Smooth muscle cell (in vitro differentiated cells): ENCODE data around the gene NUB1. TPM values are rescaled to one million over a fixed set of nuclear protein-coding genes. Genes with fewer than 3 reads are reported as not detected.

ENCODE experiments used
- DNase-seq: peaks from one replicate; lab custom pipeline; 2025; ENCODE audit not compliant: unreplicated experiment; lab: John Stamatoyannopoulos, UW
- H2AFZ ChIP-seq: fragments of 200-600 bp; sonication (generic); 2 replicates; pipeline ENCODE4 v1.6.0; 2016; ENCODE audit warnings: antibody characterized with exemption, low read depth, mild to moderate bottlenecking
- H3F3A ChIP-seq: fragments of 200-600 bp; sonication (generic); 2 replicates; pipeline ENCODE4 v1.6.0; 2017; ENCODE audit warnings: antibody characterized with exemption, low read depth
- H3K27ac ChIP-seq: fragments of 200-600 bp; sonication (generic); 2 replicates; pipeline ENCODE4 v1.5.1; 2016; ENCODE audit warnings: low read depth, mild to moderate bottlenecking
- H3K27me3 ChIP-seq: fragments of 200-600 bp; sonication (generic); 2 replicates; pipeline ENCODE4 v1.6.1; 2016; ENCODE audit warnings: low read depth, mild to moderate bottlenecking
- H3K36me3 ChIP-seq: fragments of 200-600 bp; sonication (generic); 2 replicates; pipeline ENCODE4 v1.5.1; 2016; ENCODE audit warnings: low read depth
- H3K4me1 ChIP-seq: fragments of 200-600 bp; sonication (generic); 2 replicates; pipeline ENCODE4 v1.5.1; 2016; ENCODE audit warnings: low read depth
- H3K4me2 ChIP-seq: fragments of 200-600 bp; sonication (generic); 2 replicates; pipeline ENCODE4 v1.6.0; 2016; ENCODE audit warnings: mild to moderate bottlenecking
- H3K4me3 ChIP-seq: fragments of 200-600 bp; sonication (generic); 2 replicates; pipeline ENCODE4 v1.5.1; 2016; ENCODE audit warnings: mild to moderate bottlenecking
- H3K79me2 ChIP-seq: fragments of 200-600 bp; sonication (generic); 2 replicates; pipeline ENCODE4 v1.6.0; 2016; ENCODE audit warnings: low read depth, mild to moderate bottlenecking
- H3K9ac ChIP-seq: fragments of 200-600 bp; sonication (generic); 2 replicates; pipeline ENCODE4 v1.6.0; 2016; ENCODE audit warnings: low read depth
- H3K9me3 ChIP-seq: fragments of 200-600 bp; sonication (generic); replicated peaks from 2 replicates; pipeline ENCODE4 v1.5.1; 2016; ENCODE audit warnings: low read depth
- H4K20me1 ChIP-seq: fragments of 200-600 bp; sonication (generic); 2 replicates; pipeline ENCODE4 v1.6.0; 2016; ENCODE audit warnings: low read depth
- WGBS: methylation state at CpG from one replicate; pipeline ENCODE4 v1.1.7; 2016; ENCODE audit warnings: low lambda C conversion rate; 5-methylcytosine and 5-hydroxymethylcytosine counted together
- polyA plus RNA-seq: library from polyadenylated mRNA; unstranded; fragments of >200 nt; fragmentation: Nextera tagmentation; extraction: Ambion mirVana; gene quantifications from 2 replicates; pipeline ENCODE4 v1.2.1, GENCODE V29; 2016
- total RNA-seq: library from RNA; depleted of rRNA; stranded (reverse); fragments of >200 nt; gene quantifications from 2 replicates; pipeline ENCODE4 v1.2.3, GENCODE V29; 2014
- TF ChIP-seq, protein P1 (sequence below): fragments of 200-600 bp; sonication (generic); IDR thresholded peaks from 2 replicates; pipeline ENCODE4 v1.5.1; 2017; ENCODE audit warnings: borderline replicate concordance, mild to moderate bottlenecking, antibody characterized with exemption; ENCODE audit not compliant: insufficient read depth, poor library complexity, severe bottlenecking

Gene NUB1
- total and polyA plus RNA-seq, 2 experiments from 2014 or later, result 28.5 to 36.9 TPM

DNA sequence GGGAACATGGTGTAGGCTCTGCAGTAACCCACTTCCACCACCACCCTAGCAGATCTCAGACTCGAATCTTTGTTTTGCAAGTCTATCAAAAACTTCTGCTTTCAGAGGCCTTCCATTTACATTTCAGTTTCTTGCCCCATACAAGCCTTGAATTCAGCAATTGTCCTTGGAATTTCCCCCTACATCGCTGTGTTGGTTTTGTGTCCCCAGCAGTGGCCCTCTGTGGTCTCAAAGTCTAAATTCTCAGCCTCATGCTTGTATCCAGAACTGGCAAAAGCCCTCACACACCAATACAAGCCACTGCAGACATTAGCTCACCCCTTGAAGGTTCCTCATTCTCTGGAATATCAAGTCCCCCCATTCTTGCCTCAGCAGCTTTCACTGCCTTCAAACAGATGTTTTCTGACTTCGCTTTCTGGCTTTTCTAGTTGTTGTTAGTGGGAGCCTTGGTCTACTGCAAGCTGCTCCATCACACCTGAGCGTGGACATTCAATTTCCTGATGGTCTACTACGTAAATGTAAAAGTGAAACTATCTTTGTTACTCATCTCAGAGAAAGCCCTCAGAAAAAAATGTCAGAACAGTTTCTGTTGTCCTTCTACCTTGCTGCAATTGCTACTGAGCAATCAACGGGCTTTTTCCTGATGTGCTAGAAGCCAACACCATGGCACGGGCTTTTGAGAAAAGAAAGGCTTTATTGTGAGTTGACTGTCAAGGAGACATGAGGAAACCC is 1.8 kb upstream of the NUB1 start:
- no peak for DNase-seq
- Histone ChIP-seq H3K4me1 (peaks cover 8% of the 10 kb centered on the region), H3K79me2 (peaks cover 15% of the 10 kb centered on the region), H3K4me2 (no peak overlapping the region), H3K9me3 (no peaks in the 10 kb centered on the region), H3K27ac (no peak overlapping the region), H3F3A (peaks cover 4% of the 10 kb centered on the region), H3K9ac (no peak overlapping the region), H4K20me1 (no peaks in the 10 kb centered on the region), H2AFZ (peak overlapping the region; percentile 18), H3K36me3 (no peaks in the 10 kb centered on the region), H3K4me3 (no peak overlapping the region), H3K27me3 (no peaks in the 10 kb centered on the region)
- TF ChIP-seq, protein P1, sequence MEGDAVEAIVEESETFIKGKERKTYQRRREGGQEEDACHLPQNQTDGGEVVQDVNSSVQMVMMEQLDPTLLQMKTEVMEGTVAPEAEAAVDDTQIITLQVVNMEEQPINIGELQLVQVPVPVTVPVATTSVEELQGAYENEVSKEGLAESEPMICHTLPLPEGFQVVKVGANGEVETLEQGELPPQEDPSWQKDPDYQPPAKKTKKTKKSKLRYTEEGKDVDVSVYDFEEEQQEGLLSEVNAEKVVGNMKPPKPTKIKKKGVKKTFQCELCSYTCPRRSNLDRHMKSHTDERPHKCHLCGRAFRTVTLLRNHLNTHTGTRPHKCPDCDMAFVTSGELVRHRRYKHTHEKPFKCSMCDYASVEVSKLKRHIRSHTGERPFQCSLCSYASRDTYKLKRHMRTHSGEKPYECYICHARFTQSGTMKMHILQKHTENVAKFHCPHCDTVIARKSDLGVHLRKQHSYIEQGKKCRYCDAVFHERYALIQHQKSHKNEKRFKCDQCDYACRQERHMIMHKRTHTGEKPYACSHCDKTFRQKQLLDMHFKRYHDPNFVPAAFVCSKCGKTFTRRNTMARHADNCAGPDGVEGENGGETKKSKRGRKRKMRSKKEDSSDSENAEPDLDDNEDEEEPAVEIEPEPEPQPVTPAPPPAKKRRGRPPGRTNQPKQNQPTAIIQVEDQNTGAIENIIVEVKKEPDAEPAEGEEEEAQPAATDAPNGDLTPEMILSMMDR, result no peak
- WGBS, result 93% methylated on average over 7 of the region's 7 CpGs

DNA sequence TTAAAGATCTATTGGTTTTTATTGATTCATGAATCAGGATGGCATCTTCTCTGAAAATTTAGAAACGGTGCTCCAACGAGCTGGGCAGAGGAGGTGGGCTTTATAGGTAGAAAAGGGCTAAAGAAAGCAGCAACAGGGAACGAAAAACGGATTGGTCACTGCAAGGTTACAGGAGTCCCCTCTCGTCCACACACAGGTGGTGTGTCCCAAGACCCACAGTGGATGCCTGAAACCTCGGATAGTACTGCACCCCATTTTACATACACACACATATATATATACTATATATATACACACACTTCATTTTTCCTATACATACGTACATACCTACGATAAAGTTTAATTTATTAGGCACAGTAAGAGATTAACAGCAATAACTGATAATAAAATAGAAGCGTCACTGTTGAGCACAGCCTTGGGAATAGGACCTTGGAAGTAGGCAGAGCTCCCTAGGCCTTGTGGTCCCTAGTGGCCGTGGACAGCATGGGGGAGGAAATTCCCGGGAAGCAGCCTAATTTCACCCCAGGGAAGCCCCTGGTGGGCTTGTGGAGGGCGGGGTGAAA is 737 bp upstream of the NUB1 start:
- H3K9me3 ChIP-seq, result no peaks in the 10 kb centered on the region
- H3K27ac ChIP-seq, result no peak overlapping the region
- peaks cover 8% of the 10 kb centered on the region for H3K4me1 ChIP-seq
- H4K20me1 ChIP-seq, result no peaks in the 10 kb centered on the region
- WGBS, result 76% methylated on average over 12 of the region's 12 CpGs
- H3K4me3 ChIP-seq, result peak overlapping the region; percentile 94
- DNase-seq, result no peak
- H3K27me3 ChIP-seq, result no peaks in the 10 kb centered on the region
- H3K79me2 ChIP-seq, result peaks cover 15% of the 10 kb centered on the region
- peak overlapping the region; percentile 92 for H2AFZ ChIP-seq
- H3F3A ChIP-seq, result peaks cover 4% of the 10 kb centered on the region
- H3K4me2 ChIP-seq, result peak overlapping the region; percentile 97
- TF ChIP-seq, protein P1, result no peak
- H3K36me3 ChIP-seq, result no peaks in the 10 kb centered on the region
- H3K9ac ChIP-seq, result no peak overlapping the region

DNA sequence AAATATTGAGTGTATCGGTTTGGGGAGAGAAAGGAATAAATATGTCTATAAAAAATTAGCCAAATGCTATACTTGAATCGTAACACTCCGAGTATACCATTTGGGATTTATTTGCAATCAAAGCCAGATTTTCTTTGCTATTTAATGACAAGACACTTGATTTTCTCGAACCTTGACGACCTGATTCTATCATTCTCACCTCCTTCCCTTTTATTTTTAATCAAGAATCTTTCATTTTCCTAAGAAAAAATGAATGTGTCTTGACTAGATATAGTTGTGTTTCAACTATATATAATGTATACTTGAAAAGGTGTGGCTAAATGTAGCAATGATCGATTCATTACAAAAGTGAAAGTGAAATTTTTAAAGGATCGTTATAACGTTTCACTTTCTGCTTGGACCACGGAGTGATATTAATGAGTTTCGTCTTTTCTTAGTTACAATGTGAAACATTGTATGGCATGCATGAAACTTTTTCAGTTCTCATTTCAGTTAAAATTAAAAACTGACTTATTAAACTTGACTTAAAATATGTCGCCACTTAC is 562 bp downstream of the NUB1 start:
- no peak for DNase-seq
- Histone ChIP-seq H3K27me3 (no peaks in the 10 kb centered on the region), H3K9ac (peak overlapping the region; percentile 70), H2AFZ (peak overlapping the region; percentile 92), H3K36me3 (no peaks in the 10 kb centered on the region), H3K4me2 (peak overlapping the region; percentile 97), H3K4me3 (peak overlapping the region; percentile 94), H3K27ac (no peak overlapping the region), H3F3A (peaks cover 4% of the 10 kb centered on the region), H4K20me1 (no peaks in the 10 kb centered on the region), H3K9me3 (no peaks in the 10 kb centered on the region), H3K4me1 (peaks cover 8% of the 10 kb centered on the region), H3K79me2 (peaks cover 15% of the 10 kb centered on the region)
- 32% methylated on average over 11 of the region's 11 CpGs for WGBS
- TF ChIP-seq, protein P1, result no peak
